Brain microvascular endothelial cell (primary cell): ENCODE data around the gene KIRREL1.
A peak's percentile ranks its signal among the peaks of the same experiment; 100 is the strongest.

ENCODE experiments used
- DNase-seq: peaks from one replicate; pipeline ENCODE4 v3.0.0-alpha.2; 2020
- H3K27ac ChIP-seq: fragments of 250-450 bp; sonication (Bioruptor Pico); 2 replicates; pipeline ENCODE4 v1.5.1; 2020; ENCODE audit warnings: mild to moderate bottlenecking, moderate library complexity
- H3K27me3 ChIP-seq: fragments of 250-450 bp; sonication (Bioruptor Pico); replicated peaks from 2 replicates; pipeline ENCODE4 v1.5.1; 2020; ENCODE audit warnings: mild to moderate bottlenecking
- H3K36me3 ChIP-seq: fragments of 250-450 bp; sonication (Bioruptor Pico); replicated peaks from 2 replicates; pipeline ENCODE4 v1.5.1; 2020; ENCODE audit warnings: mild to moderate bottlenecking
- H3K4me3 ChIP-seq: 2 replicates; pipeline ENCODE4 v1.5.1; 2011; ENCODE audit warnings: low read depth, mild to moderate bottlenecking, control low read depth, low read length, moderate library complexity
- CTCF ChIP-seq: IDR thresholded peaks from 2 replicates; pipeline ENCODE4 v1.5.1; 2011; ENCODE audit warnings: low read depth, mild to moderate bottlenecking, moderate library complexity, low read length, control low read depth, inconsistent platforms; ENCODE audit errors: missing control alignments
- in situ Hi-C: cut with HindIII; loops from 2 replicates; pipeline ENCODE4 v1.10.0; 2017; ENCODE audit warnings: low sequenced_read_pairs, low pct_ligation_motif_present

Gene KIRREL1

DNA sequence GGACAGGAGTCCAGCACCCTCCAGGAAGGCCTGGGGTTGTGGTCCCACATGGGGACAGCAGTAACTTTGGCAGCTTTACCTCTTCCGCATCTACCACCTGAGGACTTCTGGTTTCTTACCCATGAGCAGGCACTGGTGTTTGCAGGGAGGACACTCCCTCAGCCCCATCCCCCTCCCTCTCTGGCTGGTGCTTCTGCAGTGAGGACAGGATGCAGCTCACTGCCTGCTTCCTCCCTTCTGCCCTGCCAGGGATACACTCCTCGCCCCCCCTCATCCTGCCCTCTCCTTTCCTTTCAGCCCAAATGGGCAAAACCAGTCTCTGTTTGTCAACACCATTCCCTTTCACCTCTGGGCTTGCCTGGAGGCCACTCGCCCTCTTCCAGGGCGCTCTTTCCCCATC is 62.4 kb downstream of the KIRREL1 start:
- no peaks in the 10 kb centered on the region for H3K27me3 ChIP-seq
- in situ Hi-C loops: no loop called here
- no peak overlapping the region for H3K4me3 ChIP-seq
- DNase-seq: no peak
- H3K36me3 ChIP-seq: peaks cover 17% of the 10 kb centered on the region
- no peak for TF ChIP-seq CTCF
- H3K27ac ChIP-seq: no peak overlapping the region

DNA sequence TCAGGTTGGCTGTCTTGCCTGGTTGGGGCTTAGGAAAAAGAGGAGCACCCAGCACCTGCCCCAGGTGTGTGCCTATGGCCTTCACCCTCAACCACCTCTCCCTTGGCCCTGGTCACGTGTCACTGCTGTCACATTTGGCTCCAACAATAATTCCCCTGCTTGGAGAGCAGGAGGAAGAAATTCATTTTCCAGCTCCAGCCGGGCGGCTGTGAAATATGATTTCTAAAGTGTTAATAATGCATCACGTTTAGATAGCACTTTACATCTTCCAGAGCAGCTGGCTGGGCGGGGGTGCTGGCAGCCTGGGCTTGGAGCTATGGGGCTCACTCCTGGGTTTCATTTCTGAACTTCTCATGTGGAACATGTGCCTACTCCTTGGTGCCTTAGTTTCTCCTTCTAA is 63.1 kb downstream of the KIRREL1 start:
- Histone ChIP-seq H3K27ac (no peak overlapping the region), H3K4me3 (no peak overlapping the region), H3K36me3 (peaks cover 12% of the 10 kb centered on the region), H3K27me3 (no peaks in the 10 kb centered on the region)
- in situ Hi-C loops: no loop called here
- TF ChIP-seq CTCF: no peak
- no peak for DNase-seq

GRCh38 chr1:158058237-158058985 is 65.0 kb downstream of the KIRREL1 start:
- in situ Hi-C loops: no loop called here
- Histone ChIP-seq H3K27ac (no peak overlapping the region), H3K27me3 (no peaks in the 10 kb centered on the region), H3K4me3 (no peak overlapping the region), H3K36me3 (peaks cover 12% of the 10 kb centered on the region)
- TF ChIP-seq CTCF: no peak
- no peak for DNase-seq

DNA sequence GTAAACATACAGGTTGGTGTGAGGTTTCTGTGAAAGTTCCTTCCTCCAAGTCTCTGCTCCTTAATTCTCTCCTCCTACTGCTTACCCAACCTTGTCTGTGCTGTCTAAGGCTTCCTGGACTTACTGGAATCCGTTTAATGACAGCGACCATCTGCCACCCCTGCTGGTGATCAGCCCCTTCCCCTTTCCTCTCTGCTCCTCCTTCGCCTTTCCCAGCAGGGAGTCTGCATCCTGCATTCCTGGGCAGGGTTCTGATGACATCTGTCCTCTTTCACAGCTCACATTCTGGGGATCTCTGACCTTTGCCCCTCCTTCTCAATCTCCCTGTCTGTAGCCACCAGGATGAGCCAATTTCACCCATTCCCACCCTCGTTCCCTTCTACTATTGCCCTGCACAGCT is 66.5 kb downstream of the KIRREL1 start:
- DNase-seq: no peak
- H3K27ac ChIP-seq: no peak overlapping the region
- peaks cover 14% of the 10 kb centered on the region for H3K36me3 ChIP-seq
- H3K27me3 ChIP-seq: no peaks in the 10 kb centered on the region
- H3K4me3 ChIP-seq: no peak overlapping the region
- in situ Hi-C loops: no loop called here
- no peak for TF ChIP-seq CTCF

DNA sequence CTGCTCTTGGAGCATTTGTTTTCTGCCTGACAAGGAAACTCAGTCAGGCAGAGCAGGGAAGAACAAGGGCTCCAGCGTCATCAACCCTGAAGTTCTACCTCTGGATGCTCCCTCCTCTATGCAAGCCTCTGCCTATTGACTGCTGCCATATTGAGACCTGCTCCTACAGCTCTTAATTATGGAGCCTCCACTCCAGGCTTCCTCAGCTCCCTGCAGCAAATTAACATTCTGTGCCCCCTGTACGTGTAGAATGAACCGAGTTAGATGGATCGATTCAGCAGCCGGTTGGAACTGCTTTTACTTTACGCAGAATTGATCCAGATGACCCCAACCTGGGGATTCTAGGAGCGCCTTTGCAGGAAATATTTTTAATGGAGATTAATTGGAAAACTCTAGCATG is 68.7 kb downstream of the KIRREL1 start:
- Histone ChIP-seq H3K27me3 (no peaks in the 10 kb centered on the region), H3K36me3 (peaks cover 10% of the 10 kb centered on the region), H3K4me3 (no peak overlapping the region), H3K27ac (no peak overlapping the region)
- in situ Hi-C loops: no loop called here
- no peak for DNase-seq
- TF ChIP-seq CTCF: no peak

DNA sequence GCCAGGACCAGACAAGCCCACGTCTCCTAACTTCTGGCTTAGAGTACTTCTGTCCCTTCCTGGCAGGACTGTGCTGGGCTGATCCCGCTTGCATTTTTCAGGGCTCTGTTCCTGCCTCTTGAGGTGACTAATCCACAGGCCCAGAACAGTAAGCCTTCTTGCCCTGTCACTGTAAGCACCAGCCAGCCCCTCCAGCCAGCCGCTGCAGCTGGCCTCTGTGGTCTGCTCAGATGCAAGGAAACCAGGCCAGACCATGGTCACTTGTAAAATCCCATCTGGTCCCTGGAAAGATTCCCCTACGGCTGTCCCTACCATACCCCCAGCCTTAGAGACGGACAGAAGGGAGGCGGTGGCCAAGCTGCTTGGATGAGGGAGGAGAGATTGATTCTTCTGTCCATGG is 74.2 kb downstream of the KIRREL1 start:
- Histone ChIP-seq H3K27me3 (no peaks in the 10 kb centered on the region), H3K27ac (no peak overlapping the region), H3K36me3 (peaks cover 4% of the 10 kb centered on the region), H3K4me3 (no peak overlapping the region)
- no peak for TF ChIP-seq CTCF
- in situ Hi-C loops: no loop called here
- peak; percentile 57 for DNase-seq
